Measurements from ENCODE around the gene AFF1.

- TF ChIP-seq EZH2 (IDR thresholded peaks at IDR 0.05; ENCODE audit: low read length, missing control alignments) (no peak), CTCF (conservative IDR thresholded peaks at IDR 0.05 in 1 of 2, IDR thresholded peaks at IDR 0.05 in 1 of 2; ENCODE audit: low read depth in 1 of 2, low read length in 2 of 2) (no peak)
Observed at GRCh38 chr4:86950831-86951525, 16.2 kb downstream of the AFF1 start.
